A549 treated with dexamethasone at 1 μM for 4 hours (cell line): Measurements from ENCODE around the gene CYB5B. TPM values are rescaled to one million over a fixed set of nuclear protein-coding genes. Genes with fewer than 3 reads are reported as not detected.

Experiments used
- total RNA-seq: library from RNA; stranded (reverse); fragments of 200-300 nt; extraction: Qiagen RNA extraction; gene quantifications from 5 replicates; pipeline ENCODE4 v1.2.3, GENCODE V29; 2022

Gene CYB5B, protein sequence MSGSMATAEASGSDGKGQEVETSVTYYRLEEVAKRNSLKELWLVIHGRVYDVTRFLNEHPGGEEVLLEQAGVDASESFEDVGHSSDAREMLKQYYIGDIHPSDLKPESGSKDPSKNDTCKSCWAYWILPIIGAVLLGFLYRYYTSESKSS
- total RNA-seq, result 207 to 236 TPM (median 216 TPM) in 5 replicates

DNA sequence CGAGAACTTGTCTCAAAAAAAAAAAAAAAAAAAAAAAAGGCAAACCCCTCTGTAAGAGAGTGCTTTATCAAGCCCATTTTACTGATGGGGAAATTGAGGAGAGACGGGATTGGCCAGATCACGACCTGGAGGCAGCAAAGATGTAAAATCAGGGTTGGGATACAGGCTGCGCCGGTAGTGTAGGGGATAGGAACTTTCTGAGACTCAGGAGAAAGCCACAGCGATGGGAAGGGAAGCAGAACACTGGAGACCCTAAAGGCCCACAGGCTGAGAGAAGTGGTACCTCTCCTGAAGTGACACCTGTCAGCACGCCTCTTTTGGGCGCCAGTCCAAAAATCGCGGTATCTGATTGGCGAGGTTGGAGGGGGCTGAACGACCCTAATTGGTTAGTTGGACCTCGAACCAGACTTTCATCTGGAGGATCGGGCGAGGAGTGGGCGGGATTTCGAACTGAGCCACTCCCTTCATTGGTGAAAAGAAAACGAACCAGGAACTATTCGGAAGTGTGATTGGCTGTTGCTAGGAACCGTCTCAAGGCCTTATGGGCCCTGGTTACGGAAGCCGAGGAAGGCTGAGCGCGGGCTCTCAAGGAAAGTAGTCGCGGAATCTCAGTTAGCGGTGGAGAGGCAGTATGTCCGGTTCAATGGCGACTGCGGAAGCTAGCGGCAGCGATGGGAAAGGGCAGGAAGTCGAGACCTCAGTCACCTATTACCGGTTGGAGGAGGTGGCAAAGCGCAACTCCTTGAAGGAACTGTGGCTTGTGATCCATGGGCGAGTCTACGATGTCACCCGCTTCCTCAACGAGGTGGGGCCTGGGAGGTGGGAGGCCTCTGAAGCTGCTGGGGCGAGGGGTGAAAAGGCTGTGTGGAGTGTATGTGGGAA, at the start of gene CYB5B:
Gene CYB5B, plus strand, starts transcription at position 567 of the 882 bp plus-strand sequence. Its CDS starts 65 bp downstream, at position 632.

Other genes starting within 250 kb of the CYB5B start
- gene SNTB2, start 237.5 kb upstream of the CYB5B start, total RNA-seq, result 6.3 to 11.1 TPM (median 9.3 TPM) in 5 replicates
- gene VPS4A, start 113.3 kb upstream of the CYB5B start, total RNA-seq, result 29.3 to 35.9 TPM (median 33.7 TPM) in 5 replicates
- 19.2 to 34.1 TPM (median 32.2 TPM) in 5 replicates for gene PDF, start 94.0 kb upstream of the CYB5B start, total RNA-seq
- gene COG8, start 85.1 kb upstream of the CYB5B start, total RNA-seq, result 19.0 to 28.0 TPM (median 27.3 TPM) in 5 replicates
- gene NIP7, start 84.8 kb upstream of the CYB5B start, total RNA-seq, result 56.2 to 68.7 TPM (median 57.0 TPM) in 5 replicates
- gene TMED6, start 72.8 kb upstream of the CYB5B start, total RNA-seq, result 0.08 TPM in 1 of 5 replicates, not detected in the others
- gene TERF2, start 38.6 kb upstream of the CYB5B start, total RNA-seq, result 21.0 to 25.4 TPM (median 23.2 TPM) in 5 replicates
- gene NFAT5, start 141.3 kb downstream of the CYB5B start, total RNA-seq, result 3.4 to 9.5 TPM (median 7.7 TPM) in 5 replicates